MM.1S (cell line): ENCODE measurements around the gene TYMS.

Experiments
- EZH2 ChIP-seq: fragments of 300-600 bp; sonication (generic); optimal IDR thresholded peaks from 2 replicates; pipeline ENCODE3; 2017; ENCODE audit warnings: low read depth, mild to moderate bottlenecking, antibody characterized with exemption, low read length, mixed read lengths
- EZH2phosphoT487 ChIP-seq: fragments of 300-600 bp; sonication (generic); IDR thresholded peaks from 2 replicates; pipeline ENCODE4 v1.6.1; 2018; ENCODE audit warnings: antibody characterized with exemption, low read length
- TF ChIP-seq, protein P1 (sequence below): fragments of 300-600 bp; sonication (generic); IDR thresholded peaks from 2 replicates; pipeline ENCODE4 v1.5.1; 2016; ENCODE audit warnings: antibody characterized with exemption, low read length, mixed read lengths

DNA sequence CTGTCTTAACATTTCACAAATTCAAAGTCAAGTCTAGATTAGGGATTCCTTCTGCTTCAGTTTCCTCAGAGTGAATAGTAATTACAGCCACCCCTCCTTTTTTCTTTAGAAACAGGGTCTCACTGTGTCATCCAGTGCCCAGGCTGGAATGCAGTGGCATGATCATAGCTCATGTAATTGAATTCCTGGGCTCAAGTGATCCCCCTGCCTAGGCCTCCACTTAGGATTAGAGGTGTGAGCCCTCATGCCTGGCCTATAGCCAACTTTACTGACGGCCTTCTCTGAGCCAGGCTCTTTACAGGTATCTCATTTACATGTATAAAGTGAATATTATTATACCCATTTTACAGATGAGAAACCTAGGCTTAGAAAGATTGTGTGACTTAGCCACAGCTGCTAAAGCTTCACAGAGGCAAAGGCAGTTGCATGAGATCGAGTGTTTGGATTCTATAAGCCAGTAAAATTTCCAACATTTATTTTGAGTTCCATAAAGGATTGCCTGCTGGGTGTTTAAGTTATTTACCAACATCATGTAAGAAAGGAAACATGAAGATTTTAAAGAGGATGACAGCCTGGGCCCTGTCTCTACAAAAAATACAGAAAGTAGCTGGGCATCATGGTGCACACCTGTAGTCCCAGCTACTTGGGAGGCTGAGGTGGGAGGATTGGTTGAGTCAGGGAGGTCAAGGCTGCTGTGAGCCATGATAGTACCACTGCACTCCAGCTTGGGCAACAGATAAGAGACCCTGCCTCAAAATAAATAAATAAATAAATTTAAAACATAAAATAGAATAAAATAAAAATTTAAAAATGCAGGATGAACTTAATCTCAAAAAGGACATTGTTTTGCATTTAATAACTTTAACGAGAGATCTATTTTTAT, 53.2 kb downstream of the TYMS start:
- TF ChIP-seq EZH2phosphoT487 (no peak), EZH2 (no peak)
- TF ChIP-seq, protein P1, sequence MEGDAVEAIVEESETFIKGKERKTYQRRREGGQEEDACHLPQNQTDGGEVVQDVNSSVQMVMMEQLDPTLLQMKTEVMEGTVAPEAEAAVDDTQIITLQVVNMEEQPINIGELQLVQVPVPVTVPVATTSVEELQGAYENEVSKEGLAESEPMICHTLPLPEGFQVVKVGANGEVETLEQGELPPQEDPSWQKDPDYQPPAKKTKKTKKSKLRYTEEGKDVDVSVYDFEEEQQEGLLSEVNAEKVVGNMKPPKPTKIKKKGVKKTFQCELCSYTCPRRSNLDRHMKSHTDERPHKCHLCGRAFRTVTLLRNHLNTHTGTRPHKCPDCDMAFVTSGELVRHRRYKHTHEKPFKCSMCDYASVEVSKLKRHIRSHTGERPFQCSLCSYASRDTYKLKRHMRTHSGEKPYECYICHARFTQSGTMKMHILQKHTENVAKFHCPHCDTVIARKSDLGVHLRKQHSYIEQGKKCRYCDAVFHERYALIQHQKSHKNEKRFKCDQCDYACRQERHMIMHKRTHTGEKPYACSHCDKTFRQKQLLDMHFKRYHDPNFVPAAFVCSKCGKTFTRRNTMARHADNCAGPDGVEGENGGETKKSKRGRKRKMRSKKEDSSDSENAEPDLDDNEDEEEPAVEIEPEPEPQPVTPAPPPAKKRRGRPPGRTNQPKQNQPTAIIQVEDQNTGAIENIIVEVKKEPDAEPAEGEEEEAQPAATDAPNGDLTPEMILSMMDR, result no peak
